Anterior cingulate cortex (tissue), 58 donors: ENCODE results near the gene PSMA6.
"Not testable (repeated sequence)": the region's sequence is repeated elsewhere in the genome, so short reads cannot be mapped to it uniquely, and the experiment has no call there.

Source experiments
- DNase-seq, 58 donors: peaks; one replicate each; lab custom pipeline; 2025; lab: John Stamatoyannopoulos, UW

Gene PSMA6

DNA sequence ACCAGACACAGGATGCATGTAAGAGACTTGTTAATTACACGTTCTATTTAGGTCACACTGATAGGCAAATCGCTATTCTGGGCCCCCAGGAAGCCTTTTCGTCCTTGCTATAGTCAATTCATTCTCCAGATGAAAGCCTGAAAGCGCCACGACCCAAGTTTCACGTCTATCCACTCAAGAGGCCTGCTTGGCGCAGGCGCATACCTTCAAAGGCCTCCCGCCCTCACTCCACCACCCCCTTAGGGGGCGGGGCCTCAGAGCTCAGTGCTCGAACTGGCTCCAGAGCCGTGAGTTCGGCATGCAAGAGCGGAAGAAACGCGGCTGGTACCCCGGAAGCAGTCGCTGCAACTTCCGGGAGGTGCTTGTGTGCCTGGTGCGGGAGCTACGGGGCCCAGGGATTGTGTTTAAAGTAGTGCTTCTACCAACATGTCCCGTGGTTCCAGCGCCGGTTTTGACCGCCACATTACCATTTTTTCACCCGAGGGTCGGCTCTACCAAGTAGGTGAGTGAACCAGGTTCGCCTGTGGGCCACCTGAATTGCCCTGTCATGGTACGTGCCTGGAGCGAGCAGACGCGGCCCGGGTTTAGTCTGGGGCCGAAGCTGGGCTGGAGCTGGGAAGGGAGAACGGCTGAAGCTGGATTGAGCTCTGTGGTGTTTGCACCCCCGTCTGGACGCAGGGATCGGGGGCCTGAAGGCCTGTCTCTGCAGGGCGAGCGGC is at the start of gene PSMA6:
Gene PSMA6, plus strand, starts transcription at position 332 of the 719 bp plus-strand sequence. Its CDS starts 95 bp downstream, at position 427.
- DNase-seq, result peak; percentile 87 to 100 (median 98)

- no peak for DNase-seq
Measured at GRCh38 chr14:35242599-35243311, 49.4 kb upstream of the PSMA6 start.

- no peak for DNase-seq
Measured at GRCh38 chr14:35243956-35244355, 48.2 kb upstream of the PSMA6 start.

DNA sequence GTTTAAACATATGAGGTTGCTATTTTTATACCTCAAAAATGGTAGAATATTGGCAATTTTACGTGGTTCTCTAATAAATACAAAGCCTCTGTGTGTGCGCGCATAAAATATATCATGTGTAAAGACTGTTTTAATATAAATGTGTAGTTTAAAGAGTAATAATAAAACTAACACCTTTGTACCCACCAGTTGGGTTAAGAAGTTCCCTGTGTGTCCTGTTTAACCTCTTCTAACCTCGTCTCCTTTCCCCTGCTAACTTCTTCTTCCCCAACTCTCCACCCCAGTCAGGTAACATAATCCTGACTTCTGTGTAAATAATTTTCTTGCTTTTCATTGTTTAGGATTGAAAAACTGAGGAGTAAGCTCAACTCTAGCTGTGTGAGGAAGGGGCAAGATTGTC is 47.6 kb upstream of the PSMA6 start:
- no peak for DNase-seq

DNA sequence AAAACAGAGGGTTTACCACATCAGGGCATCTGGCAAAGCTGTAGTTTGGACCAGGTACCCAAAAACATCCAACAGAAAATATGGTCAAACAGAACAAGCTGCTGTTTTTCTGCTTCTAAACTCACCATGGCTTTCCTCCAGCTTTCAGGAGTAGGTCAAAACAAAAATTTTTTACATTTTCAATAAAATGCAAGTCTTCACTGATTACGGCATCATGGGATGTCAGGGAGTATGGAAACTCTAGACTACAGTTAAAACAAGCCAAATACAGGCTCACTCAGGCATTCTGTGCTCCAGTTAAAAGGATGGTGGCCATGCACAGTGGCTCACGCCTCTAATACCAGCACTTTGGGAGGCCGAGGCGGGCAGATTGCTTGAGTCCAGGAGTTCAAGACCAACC is 47.1 kb upstream of the PSMA6 start:
- DNase-seq, result no peak

DNA sequence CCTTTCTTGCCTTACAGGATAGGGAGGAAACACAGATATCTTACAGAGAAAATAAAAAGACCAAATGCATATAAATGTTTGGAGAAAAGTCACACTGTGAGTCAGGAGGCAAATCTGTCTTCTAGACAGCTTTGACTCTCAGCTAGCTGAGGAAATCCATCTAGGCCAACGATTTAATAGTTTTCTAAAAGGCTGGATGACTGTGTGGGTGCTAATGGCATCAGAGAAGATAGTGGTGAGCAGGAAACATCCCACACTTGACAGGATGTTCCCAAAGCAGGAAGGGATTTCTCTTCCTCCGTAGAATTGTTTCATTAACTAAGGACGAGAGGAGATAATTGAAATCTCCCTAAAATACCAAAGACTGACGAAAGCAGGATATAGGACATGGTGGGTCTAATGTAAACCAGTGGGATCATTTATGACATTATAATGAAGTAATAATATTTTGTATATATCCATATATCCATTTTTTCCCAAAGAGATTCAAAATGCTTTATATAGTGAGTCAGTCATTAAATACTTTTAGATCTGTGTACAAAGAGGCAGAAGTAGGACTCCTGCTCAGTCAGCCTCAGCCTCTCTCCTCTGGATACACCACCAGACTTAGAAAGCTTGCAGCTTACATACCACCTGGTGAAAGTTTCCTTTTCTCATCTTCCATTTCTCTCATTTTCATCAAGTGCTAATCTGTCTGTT is 44.3 kb upstream of the PSMA6 start:
- no peak for DNase-seq

- no peak for DNase-seq
Measured at GRCh38 chr14:35248476-35248788, 43.8 kb upstream of the PSMA6 start.

DNA sequence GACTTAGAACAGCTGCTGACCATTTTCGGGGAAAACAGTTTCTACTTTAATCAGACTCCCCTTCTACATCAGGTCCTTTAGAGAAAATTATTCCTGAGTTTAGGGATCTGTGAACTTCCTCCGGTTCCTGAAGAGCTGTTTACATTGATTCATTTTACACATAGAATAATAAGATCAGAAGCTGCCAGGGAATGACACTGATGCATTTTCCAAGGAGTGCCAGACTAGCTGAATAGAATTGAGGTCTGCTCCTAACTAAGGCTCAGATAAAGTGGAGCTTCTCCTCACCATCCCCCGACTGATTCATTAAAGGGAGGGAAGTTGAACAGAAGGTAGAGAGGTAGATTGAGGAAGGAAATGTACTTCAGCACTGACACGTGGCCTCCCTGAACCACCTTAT is 41.9 kb upstream of the PSMA6 start:
- DNase-seq, result no peak

DNA sequence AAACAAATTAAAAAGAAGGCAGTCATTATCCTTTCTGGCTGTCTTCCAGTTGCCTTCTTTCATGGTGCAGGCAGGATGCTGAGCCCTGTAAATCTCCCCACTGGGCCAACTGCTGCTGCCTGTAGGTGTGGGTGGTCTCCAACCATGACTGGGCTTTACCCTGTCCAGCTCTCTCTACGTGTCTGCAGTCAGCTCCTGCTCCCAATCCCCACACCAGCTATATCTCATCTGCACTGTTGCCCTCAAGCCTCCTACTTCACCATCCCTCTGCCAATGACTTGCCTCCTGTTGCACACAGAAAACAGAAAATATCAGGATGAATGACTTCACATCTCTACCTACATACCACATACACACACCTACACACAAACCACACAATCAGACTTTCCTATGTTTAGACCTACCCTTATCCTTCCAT is 39.7 kb upstream of the PSMA6 start:
- DNase-seq, result peak in 1 of 58 donors; percentile 1

- DNase-seq, result not testable (repeated sequence)
Measured at GRCh38 chr14:35253056-35253455, 39.1 kb upstream of the PSMA6 start.

DNA sequence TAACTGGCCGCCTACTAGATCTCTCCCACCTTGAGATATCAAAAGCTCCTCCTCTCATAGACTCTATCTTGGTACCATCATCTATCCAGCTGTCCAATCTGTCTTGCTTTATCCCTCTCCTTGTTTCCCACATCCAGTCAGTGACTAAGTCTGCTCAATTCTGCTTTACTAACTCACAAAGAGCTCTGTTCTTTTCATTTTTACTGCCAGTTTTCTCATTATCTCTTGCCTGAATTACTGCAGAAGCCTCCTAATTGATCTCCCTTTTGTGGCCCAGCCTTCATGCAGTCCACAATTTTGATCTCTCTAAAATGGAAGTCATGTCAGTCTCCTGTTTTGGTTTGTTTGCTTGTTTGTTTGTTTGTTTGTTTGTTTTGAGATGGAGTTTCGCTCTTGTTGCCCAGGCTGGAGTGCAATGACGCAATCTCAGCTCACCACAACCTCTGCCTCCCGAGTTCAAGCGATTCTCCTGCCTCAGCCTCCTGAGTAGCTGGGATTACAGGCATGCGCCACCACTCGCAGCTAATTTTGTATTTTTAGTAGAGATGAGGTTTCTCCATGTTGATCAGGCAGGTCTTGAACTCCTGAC is 38.1 kb upstream of the PSMA6 start:
- DNase-seq, result not testable (repeated sequence)

DNA sequence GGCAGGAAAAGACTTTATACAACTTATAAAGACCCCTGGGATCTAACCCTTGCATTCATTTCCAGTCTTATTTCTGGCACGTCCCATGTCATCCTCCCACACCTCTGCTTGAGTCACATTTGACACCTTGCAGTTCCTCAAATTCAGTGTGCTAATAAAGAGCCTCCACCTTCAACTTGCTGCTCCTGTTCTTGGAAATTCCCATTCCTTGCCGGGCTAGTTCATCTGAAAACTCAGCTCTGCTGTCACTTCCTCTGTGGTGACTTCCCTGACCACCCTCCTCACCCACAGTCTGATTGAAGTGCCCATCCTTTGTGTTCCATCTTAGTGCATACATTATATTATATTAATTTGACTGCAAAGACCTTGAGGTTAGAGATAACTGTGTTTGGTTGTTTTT is 37.4 kb upstream of the PSMA6 start:
- no peak for DNase-seq

GRCh38 chr14:35255711-35256110 is 36.5 kb upstream of the PSMA6 start:
- no peak for DNase-seq

- no peak for DNase-seq
Measured at GRCh38 chr14:35257809-35258208, 34.4 kb upstream of the PSMA6 start.

GRCh38 chr14:35258420-35258819 is 33.8 kb upstream of the PSMA6 start:
- no peak for DNase-seq

GRCh38 chr14:35261774-35262173 is 30.4 kb upstream of the PSMA6 start:
- no peak for DNase-seq

DNA sequence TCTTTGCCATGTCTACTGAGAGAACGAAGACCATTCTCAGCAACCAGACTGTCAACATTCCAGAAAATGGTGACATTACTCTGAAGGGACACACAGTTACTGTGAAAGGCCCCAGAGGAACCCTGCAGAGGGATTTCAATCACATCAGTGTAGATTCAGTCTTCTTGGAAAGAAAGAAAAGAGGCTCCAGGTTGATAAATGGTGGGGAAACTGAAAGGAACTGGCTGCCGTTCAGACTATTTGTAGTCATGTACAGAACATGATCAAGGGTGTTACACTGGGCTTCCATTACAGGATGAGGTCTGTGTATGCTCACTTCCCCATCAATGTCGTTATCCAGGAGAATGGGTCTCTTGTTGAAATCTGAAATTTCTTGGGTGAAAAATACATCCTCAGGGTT is 29.7 kb upstream of the PSMA6 start:
- DNase-seq, result no peak

DNA sequence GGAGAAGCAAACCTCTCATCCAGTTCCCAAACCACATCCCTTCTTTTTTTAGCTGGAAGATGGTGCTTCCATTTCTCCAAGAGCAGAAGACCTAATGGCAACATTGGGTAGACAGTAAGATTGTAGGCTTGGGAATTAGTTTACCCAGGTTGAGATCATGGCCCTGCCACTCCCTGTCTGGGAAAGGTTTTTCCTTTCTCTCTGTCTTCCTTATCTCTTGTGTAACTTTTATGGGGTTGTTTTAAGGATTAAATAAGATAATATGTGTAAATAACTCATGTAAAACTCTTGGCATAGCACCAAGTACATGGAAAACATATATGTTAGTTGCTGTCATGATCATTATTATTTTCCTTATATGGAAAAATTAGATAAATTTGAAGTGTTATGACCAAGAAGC is 23.2 kb upstream of the PSMA6 start:
- DNase-seq, result no peak

DNA sequence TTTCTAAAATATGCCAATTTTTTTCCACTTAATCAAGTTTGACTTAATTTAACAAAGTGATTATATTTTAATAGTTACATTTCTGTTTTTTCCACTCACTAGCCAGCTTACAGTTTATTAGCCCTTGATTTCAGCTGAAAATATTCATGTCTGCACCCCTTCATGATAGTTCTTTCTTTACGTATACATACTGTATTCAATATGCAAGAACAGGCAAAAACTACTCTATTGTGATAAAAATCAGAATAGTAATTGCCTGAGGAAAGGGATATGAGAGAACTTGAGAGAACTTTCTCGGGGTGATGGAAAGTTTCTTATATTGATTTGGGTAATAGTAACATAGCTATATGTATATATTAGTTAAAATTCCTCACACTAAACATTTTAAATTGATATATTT is 17.4 kb upstream of the PSMA6 start:
- no peak for DNase-seq

GRCh38 chr14:35277179-35277578 is 15.0 kb upstream of the PSMA6 start:
- no peak for DNase-seq

- DNase-seq, result no peak
Measured at GRCh38 chr14:35279369-35279768, 12.8 kb upstream of the PSMA6 start.
